GM21619 (cell line): Measurements from ENCODE around the gene EIF3L.
"Not testable (repeated sequence)": the region's sequence is repeated elsewhere in the genome, so short reads cannot be mapped to it uniquely, and the experiment has no call there.

Source experiments
- ATAC-seq: cut with Tn5 transposase; IDR thresholded peaks from one replicate; pipeline ENCODE4 v1.9.1; 2021; ENCODE audit not compliant: unreplicated experiment

The EIF3L gene

GRCh38 chr22:37849089-37849751, at the start of gene EIF3L:
Gene EIF3L (plus strand): TSS chr22:37849419. CDS start chr22:37849450, 31 bp downstream.
- peak; percentile 60 for ATAC-seq

- not testable (repeated sequence) for ATAC-seq
Observed at GRCh38 chr22:37799979-37800378, 49.2 kb upstream of the EIF3L start.

GRCh38 chr22:37801946-37802309, 47.3 kb upstream of the EIF3L start:
- no peak for ATAC-seq

- no peak for ATAC-seq
Observed at GRCh38 chr22:37802310-37803194, 46.7 kb upstream of the EIF3L start.

- no peak for ATAC-seq
Observed at GRCh38 chr22:37803195-37803638, 46.0 kb upstream of the EIF3L start.

GRCh38 chr22:37803639-37804351, 45.4 kb upstream of the EIF3L start:
- ATAC-seq = no peak

- no peak for ATAC-seq
Observed at GRCh38 chr22:37804352-37804880, 44.8 kb upstream of the EIF3L start.

- ATAC-seq = no peak
Observed at GRCh38 chr22:37804881-37805809, 44.1 kb upstream of the EIF3L start.

- ATAC-seq = no peak
Observed at GRCh38 chr22:37805810-37806277, 43.4 kb upstream of the EIF3L start.

GRCh38 chr22:37806409-37807333, 42.5 kb upstream of the EIF3L start:
- ATAC-seq = no peak

- ATAC-seq = peak; percentile 82
Observed at GRCh38 chr22:37807410-37808293, 41.6 kb upstream of the EIF3L start, which contains the start of gene GCAT. Gene GCAT (plus strand): TSS chr22:37807934. CDS start chr22:37807968, 34 bp downstream.

GRCh38 chr22:37808294-37808657, 40.9 kb upstream of the EIF3L start:
- no peak for ATAC-seq

GRCh38 chr22:37809672-37810333, 39.4 kb upstream of the EIF3L start:
- no peak for ATAC-seq

GRCh38 chr22:37811867-37812266, 37.4 kb upstream of the EIF3L start:
- ATAC-seq = no peak

- ATAC-seq = no peak
Observed at GRCh38 chr22:37812869-37813678, 36.1 kb upstream of the EIF3L start.

- no peak for ATAC-seq
Observed at GRCh38 chr22:37815593-37815992, 33.6 kb upstream of the EIF3L start.
